ENCODE results near the gene POTEJ.
"Not testable (repeated sequence)": the region's sequence is repeated elsewhere in the genome, so short reads cannot be mapped to it uniquely, and the experiment has no call there.

Gene POTEJ

GRCh38 chr2:130608276-130609001 lies 2.8 kb upstream of the POTEJ start:
- DNase-seq = not testable (repeated sequence)

- DNase-seq = not testable (repeated sequence)
These were observed 2.0 kb upstream of the POTEJ start for GRCh38 chr2:130609002-130609920.

- DNase-seq = not testable (repeated sequence)
These were observed 754 bp upstream of the POTEJ start for GRCh38 chr2:130610486-130610885.

GRCh38 chr2:130628784-130629475 lies 17.7 kb downstream of the POTEJ start:
- DNase-seq = not testable (repeated sequence)

- DNase-seq = not testable (repeated sequence)
These were observed 27.7 kb downstream of the POTEJ start for GRCh38 chr2:130638973-130639372.

- DNase-seq = not testable (repeated sequence)
These were observed 30.4 kb downstream of the POTEJ start for GRCh38 chr2:130641688-130642087.

- DNase-seq = not testable (repeated sequence)
These were observed 38.0 kb downstream of the POTEJ start for GRCh38 chr2:130649285-130649684.

GRCh38 chr2:130664506-130664905 lies 53.3 kb downstream of the POTEJ start:
- DNase-seq = not testable (repeated sequence)

- DNase-seq = not testable (repeated sequence)
These were observed 54.4 kb downstream of the POTEJ start for GRCh38 chr2:130665596-130665995.

- DNase-seq = not testable (repeated sequence)
These were observed 56.3 kb downstream of the POTEJ start for GRCh38 chr2:130667516-130667915.

- not testable (repeated sequence) for DNase-seq
These were observed 58.9 kb downstream of the POTEJ start for GRCh38 chr2:130670026-130670745.

- not testable (repeated sequence) for DNase-seq
These were observed 81.0 kb downstream of the POTEJ start for GRCh38 chr2:130692041-130692770.

GRCh38 chr2:130693474-130693873 lies 82.2 kb downstream of the POTEJ start:
- DNase-seq = not testable (repeated sequence)

- DNase-seq = not testable (repeated sequence)
These were observed 92.0 kb downstream of the POTEJ start for GRCh38 chr2:130703250-130703649.
